Type B pancreatic cell (in vitro differentiated cells): ENCODE data around the gene GPHN. TPM values are rescaled to one million over a fixed set of nuclear protein-coding genes. Genes with fewer than 3 reads are reported as not detected.
A peak's percentile ranks its signal among the peaks of the same experiment; 100 is the strongest.

ENCODE experiments used
- DNase-seq: peaks from one replicate; pipeline ENCODE4 v3.0.0; 2021; ENCODE audit warnings: mixed read lengths; ENCODE audit not compliant: unreplicated experiment; ENCODE audit errors: extremely low spot score
- H3K27ac Mint-ChIP-seq: 2 replicates; pipeline ENCODE4 v1.8.0; 2021; ENCODE audit warnings: mild to moderate bottlenecking, mixed read lengths
- H3K27me3 Mint-ChIP-seq: 2 replicates; pipeline ENCODE4 v1.8.0; 2021; ENCODE audit warnings: mixed read lengths
- H3K36me3 Mint-ChIP-seq: 2 replicates; pipeline ENCODE4 v1.8.0; 2021; ENCODE audit warnings: mixed read lengths
- H3K4me1 Mint-ChIP-seq: one replicate; pipeline ENCODE4 v1.8.0; 2021; ENCODE audit warnings: mixed read lengths; ENCODE audit not compliant: unreplicated experiment
- H3K4me3 Mint-ChIP-seq: 2 replicates; pipeline ENCODE4 v1.8.0; 2021; ENCODE audit warnings: mild to moderate bottlenecking, mixed read lengths
- H3K9me3 Mint-ChIP-seq: 2 replicates; pipeline ENCODE4 v1.8.0; 2021; ENCODE audit warnings: mixed read lengths
- CTCF ChIP-seq: fragments of 200-600 bp; sonication (generic); conservative IDR thresholded peaks from 2 replicates; pipeline ENCODE4 v1.5.0; 2021; ENCODE audit warnings: antibody characterized with exemption, mild to moderate bottlenecking
- total RNA-seq: library from RNA; stranded (reverse); gene quantifications from 2 replicates; pipeline ENCODE4 v1.2.1, GENCODE V29; 2021; ENCODE audit warnings: low replicate concordance

The GPHN gene
- total RNA-seq, 1 donor from 2014 or later = 38.9 TPM

GRCh38 chr14:66624336-66624937 lies 116.5 kb downstream of the GPHN start:
- Mint-ChIP-seq H3K36me3 (no peaks in the 10 kb centered on the region), H3K9me3 (peaks cover 6% of the 10 kb centered on the region), H3K4me1 (peaks cover 8% of the 10 kb centered on the region), H3K4me3 (no peak overlapping the region), H3K27ac (peak overlapping the region; percentile 41), H3K27me3 (no peaks in the 10 kb centered on the region)
- TF ChIP-seq CTCF = peak; percentile 78
- no peak for DNase-seq

GRCh38 chr14:66628636-66629035 lies 120.7 kb downstream of the GPHN start:
- TF ChIP-seq CTCF = no peak
- Mint-ChIP-seq H3K27me3 (no peaks in the 10 kb centered on the region), H3K27ac (no peak overlapping the region), H3K9me3 (no peaks in the 10 kb centered on the region), H3K4me1 (peaks cover 8% of the 10 kb centered on the region), H3K36me3 (no peaks in the 10 kb centered on the region), H3K4me3 (no peak overlapping the region)
- DNase-seq = no peak

GRCh38 chr14:66629499-66629898 lies 121.6 kb downstream of the GPHN start:
- no peaks in the 10 kb centered on the region for H3K27me3 Mint-ChIP-seq
- no peak for DNase-seq
- no peak for TF ChIP-seq CTCF
- H3K4me3 Mint-ChIP-seq = no peak overlapping the region
- H3K27ac Mint-ChIP-seq = no peak overlapping the region
- H3K9me3 Mint-ChIP-seq = no peaks in the 10 kb centered on the region
- peaks cover 3% of the 10 kb centered on the region for H3K4me1 Mint-ChIP-seq
- no peaks in the 10 kb centered on the region for H3K36me3 Mint-ChIP-seq

GRCh38 chr14:66634876-66635275 lies 126.9 kb downstream of the GPHN start:
- Mint-ChIP-seq H3K36me3 (no peaks in the 10 kb centered on the region), H3K27ac (no peak overlapping the region), H3K4me3 (no peak overlapping the region), H3K9me3 (peaks cover 4% of the 10 kb centered on the region), H3K4me1 (peaks cover 10% of the 10 kb centered on the region), H3K27me3 (no peaks in the 10 kb centered on the region)
- no peak for DNase-seq
- no peak for TF ChIP-seq CTCF

- no peak for TF ChIP-seq CTCF
- no peak for DNase-seq
- Mint-ChIP-seq H3K27me3 (no peaks in the 10 kb centered on the region), H3K4me1 (peaks cover 10% of the 10 kb centered on the region), H3K4me3 (no peak overlapping the region), H3K9me3 (peaks cover 4% of the 10 kb centered on the region), H3K27ac (no peak overlapping the region), H3K36me3 (no peaks in the 10 kb centered on the region)
These were observed 127.5 kb downstream of the GPHN start for GRCh38 chr14:66635435-66635834.

- H3K27ac Mint-ChIP-seq = no peak overlapping the region
- DNase-seq = no peak
- H3K27me3 Mint-ChIP-seq = no peaks in the 10 kb centered on the region
- no peak overlapping the region for H3K4me3 Mint-ChIP-seq
- peaks cover 10% of the 10 kb centered on the region for H3K4me1 Mint-ChIP-seq
- no peak for TF ChIP-seq CTCF
- H3K9me3 Mint-ChIP-seq = peaks cover 4% of the 10 kb centered on the region
- H3K36me3 Mint-ChIP-seq = no peaks in the 10 kb centered on the region
These were observed 128.3 kb downstream of the GPHN start for GRCh38 chr14:66636240-66636639.
